ENCODE results near the gene TXNDC5.

The TXNDC5 gene

DNA sequence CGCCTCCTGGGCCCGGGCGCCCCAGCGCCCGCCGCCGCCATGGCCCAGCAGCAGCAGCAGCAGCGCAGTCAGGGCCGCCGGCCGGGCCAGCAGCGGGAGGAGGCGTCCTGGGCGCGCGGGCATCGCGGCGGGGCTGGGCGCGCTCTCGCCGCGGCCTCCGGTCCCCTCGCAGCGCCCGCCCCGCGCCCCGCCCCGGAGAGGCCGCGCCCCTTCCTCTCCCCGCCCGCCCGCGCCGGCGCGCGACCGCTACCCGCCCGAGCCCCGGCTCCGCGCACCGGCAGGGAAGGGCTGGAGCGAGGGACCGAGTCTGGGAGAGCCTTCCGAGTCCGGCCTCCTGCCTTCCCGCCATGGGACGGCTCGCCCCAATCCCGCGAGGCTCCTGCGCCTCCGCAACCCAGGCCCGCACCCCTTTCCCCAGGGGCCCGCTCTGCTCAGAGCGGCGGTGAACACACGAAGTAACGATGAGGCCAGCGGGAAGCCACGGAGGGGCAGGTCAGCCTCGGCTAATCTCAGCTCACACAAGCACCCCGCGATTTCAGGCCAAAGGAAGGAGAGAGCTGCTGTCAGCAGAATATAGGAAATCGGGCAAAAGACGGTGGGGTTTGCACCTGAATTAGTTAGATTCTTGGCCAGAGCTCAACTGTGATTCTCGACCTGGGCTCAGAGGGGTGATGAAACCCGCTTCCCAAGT lies at the start of gene TXNDC5:
TSS of gene TXNDC5 (minus strand) at position 135 of the 691 bp plus-strand sequence. CDS start at position 123, 12 bp downstream.
- FAIRE-seq (no peak), DNase-seq (ENCODE audit: insufficient read length, low spot score) (peak; percentile 75)

DNA sequence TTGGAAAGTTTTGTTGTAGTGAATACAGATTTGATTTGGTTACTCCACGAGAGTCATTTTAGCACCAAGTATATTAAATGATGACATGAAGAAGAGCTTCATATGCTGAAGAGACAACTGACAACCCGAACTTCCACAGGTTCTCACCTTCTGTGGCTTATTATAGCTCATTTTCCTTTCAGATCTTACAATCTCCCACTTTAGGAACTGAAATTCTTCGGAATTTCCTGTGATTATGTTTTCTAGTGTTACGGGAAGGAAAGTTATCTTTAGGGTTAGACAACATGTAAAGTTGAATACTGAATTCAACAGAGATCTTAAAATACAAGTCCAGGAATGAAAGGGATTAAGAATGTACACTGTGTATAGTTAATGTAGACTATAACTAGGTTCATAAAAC lies 49.6 kb upstream of the TXNDC5 start:
- FAIRE-seq (no peak), DNase-seq (ENCODE audit: insufficient read length, low spot score) (no peak)

DNA sequence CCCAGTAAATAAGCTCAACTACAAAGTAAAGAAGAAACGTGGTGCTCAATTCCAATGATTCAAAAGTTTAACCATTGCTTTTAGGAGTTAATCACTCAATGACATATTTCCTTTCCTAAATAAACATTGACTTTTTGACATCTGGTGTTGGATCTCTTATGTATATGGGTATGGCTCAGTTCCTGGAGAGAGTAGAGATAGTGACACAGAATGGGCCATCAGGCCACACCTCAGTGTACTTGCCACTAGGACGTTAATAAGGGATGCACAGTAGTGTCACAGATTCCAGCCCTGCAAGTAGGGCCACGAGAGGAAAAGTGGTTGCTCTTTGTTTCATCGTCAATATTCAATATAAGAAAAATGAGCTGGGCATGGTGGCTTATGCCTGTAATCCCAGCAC lies 48.9 kb upstream of the TXNDC5 start:
- FAIRE-seq, result no peak
- DNase-seq (ENCODE audit: insufficient read length, low spot score), result no peak

DNA sequence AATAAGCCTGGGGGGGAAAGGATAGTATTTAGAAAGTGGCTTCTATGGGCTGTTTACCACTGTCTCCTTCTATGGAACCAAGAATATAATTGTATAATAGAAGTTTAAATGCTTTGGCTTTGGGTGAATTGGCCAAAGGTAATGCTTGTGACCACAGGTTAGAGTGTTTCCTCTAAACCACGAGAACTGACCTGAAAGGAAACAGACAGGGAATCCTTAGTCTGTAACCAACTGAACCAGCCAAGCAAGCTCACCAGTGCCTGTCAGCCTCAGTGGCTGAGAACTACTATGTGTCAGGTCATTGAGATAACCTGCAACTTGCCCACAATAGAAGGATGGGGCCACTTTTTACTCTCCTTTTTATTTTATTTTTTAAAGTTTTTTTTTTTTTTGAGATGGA lies 47.9 kb upstream of the TXNDC5 start:
- FAIRE-seq, result no peak

DNA sequence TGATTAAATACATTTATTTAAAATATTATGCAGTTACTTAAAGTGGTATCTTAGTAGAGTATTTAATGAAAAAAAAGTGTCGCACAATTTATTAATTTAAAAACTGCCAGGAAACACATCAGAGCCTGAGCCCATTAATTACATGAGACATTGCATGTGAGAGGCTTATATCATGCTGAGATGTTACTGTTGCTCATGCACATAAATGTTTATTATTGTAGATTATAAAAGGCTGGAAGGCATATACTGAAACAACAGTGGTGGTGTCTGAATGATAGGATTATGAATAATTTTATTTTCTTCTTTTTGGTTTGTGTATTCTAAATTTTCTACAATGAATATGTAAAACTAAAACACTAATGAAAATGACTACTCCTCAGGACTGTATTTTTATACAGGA lies 45.7 kb upstream of the TXNDC5 start:
- DNase-seq (ENCODE audit: insufficient read length, low spot score) (no peak), FAIRE-seq (no peak)

More for the DNA sequence above, 47.9 kb upstream of the TXNDC5 start:
- no peak for DNase-seq (ENCODE audit: insufficient read length, low spot score)

DNA sequence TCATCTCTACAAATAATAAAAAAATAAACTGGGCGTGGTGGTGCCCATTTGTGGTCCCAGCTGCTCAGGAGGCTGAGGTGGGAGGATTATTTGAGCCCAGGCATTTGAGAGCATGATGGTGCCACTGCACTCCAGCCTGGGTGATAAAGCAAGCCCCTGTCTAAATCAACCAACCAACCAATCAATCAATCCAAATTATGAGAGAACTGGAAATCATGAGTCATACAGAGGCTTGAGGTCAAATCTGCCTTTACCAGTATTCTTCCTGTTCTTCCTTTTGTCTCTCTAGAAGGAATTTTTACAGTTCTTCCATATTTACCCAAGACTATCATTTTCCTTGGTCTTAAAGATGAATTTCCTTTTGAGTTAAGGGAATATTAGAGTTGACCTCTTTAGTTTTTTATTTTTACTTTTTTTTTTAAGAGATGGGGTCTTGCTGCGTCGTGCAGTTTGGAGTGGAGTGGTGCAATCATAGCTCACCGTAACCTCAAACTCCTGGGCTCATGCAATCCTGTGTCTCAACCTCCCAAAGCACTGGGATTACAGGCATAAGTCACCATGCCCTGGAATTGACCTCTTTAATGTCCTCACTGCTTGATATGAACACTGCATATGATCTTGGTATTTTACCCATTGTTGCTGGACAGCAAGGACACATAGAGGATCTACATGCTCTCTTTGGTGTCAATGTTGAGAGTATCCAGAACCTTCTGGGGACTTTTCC lies 44.1 kb upstream of the TXNDC5 start:
- peak; percentile 28 for FAIRE-seq
- DNase-seq (ENCODE audit: insufficient read length, low spot score), result no peak

DNA sequence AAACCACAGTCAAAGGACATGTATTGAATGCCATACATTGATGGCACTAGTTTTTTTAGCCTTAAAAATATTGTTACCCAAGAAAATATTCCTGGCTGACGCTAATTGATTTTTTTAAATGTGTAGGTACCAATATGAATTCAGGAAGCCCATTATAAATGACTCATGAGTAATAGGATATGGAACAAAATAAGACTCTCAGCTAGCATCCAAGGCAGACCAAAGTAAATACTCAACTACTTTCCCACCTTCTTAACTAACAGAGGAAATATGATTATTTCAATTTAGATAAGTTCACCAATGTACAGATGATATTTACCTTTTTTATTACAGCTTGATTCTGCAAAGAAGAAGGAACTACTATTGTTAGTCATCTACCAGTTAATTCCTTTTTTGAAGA lies 43.2 kb upstream of the TXNDC5 start:
- no peak for DNase-seq (ENCODE audit: insufficient read length, low spot score)
- no peak for FAIRE-seq

DNA sequence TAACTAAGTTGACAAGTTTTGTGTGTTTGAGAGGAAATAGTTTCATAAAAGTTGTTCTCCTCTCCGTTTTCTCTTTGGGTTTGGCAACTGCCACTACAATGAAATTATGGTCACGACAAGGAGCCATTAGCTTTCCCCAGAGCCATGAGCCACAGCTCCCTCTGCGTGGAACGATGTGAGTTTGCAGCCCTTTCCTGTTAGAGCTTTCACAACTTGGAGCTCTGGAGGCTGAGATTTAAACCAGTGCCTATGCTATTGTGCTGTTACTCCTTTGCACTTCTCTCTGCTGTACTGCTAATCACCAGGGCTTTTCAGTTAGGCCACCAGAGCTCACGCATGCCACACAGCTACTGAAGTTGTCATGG lies 29.3 kb upstream of the TXNDC5 start:
- DNase-seq (ENCODE audit: insufficient read length, low spot score) (no peak), FAIRE-seq (no peak)

DNA sequence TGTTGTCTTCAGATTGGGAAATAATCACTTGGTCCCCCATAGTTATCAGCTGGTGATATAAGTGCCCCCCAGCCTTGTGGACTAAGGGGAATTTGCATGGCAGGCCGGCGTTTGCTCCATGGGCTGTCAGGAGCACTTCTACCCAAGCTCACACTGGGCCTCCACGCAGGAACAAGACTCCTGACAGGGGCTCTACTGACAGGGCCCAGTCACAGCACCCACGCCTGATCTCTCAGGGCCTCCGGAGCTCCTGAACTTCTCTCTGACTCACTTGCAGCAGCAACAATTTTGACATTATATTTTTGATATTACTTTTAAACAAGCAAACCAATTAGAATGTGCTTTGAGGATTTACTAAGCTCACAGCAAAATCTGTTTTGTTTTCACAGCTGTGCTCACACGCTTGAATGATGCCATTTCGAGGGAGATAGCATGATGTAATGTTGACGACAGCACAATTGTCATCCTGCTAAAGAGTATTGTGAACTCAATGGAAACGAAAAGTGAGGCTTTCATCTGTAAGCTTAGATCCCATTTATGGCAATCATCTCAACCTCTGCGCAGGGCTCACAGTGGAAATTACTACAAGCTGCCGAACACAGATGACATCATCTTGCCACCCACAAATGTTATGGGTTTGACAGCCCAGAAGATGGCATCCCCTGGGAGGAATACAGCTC lies 28.7 kb upstream of the TXNDC5 start:
- FAIRE-seq, result no peak
- no peak for DNase-seq (ENCODE audit: insufficient read length, low spot score)

DNA sequence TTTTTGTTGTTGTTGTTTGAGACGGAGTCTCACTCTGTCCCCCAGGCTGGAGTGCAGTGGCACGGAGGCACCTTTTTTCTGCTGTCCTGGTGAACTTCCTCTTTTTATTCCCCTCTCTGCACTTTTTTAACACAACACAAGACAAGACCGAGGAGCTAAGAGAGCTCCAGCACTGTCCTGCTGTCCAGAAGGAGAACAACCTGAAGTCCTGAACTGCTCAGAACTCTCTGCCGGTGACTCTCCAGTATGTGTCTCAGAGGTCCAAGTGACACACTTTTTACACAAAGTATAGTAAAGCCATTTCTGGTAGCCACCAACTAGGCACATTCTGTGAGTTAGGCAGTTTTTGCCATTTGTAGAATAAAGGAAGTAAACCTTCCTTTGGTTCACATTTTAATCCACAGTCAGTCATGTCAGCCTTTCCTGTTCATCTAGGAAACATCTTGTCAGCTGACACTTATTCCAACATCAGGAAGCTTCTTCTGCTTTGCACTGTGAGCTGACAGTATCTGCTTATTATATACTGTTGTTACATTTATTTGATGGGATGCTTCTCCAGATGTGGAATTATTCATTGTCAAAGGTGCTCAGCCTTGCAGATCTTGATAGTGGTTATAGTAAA lies 28.1 kb upstream of the TXNDC5 start:
- no peak for FAIRE-seq

DNA sequence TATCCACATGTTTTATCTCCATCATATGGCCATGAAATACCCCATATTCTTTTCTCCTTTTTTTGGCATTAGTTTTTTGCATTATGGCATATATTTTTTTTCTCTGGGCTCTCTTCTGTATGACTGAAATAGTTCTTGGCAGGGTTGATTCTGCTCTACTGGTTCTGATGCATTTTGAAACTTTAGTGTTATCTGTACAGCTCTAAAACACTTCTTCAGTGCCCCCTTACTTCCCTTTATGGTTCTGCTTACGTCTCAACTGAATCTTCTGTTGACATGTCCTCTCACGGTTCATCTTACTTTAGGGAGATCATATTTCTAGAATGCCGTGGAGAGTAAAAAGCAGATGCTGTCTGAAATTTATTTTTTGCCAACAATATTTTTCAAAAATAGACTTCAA lies 23.2 kb upstream of the TXNDC5 start:
- DNase-seq (ENCODE audit: insufficient read length, low spot score), result no peak

More for the DNA sequence above, 28.1 kb upstream of the TXNDC5 start:
- DNase-seq (ENCODE audit: insufficient read length, low spot score), result no peak

DNA sequence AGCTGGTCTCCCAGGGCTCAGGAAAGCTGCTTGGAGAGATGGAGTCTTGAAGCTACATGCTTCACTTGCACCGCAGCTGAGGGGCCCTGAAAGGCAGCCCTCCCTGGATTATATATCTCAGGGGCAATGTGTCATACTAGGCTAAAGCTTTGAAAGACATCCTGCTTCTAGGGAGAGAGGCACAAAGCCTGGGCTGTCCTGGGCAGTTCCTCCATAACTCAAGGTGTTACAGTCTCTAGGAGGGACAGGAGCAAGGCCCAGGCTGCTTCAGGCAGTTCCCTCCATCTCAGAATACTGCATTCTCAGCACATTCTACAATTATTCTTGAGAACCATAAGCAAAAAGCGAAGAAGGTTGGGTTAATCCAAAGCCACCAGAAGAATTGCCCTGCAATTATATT lies 22.0 kb upstream of the TXNDC5 start:
- DNase-seq (ENCODE audit: insufficient read length, low spot score) (no peak), FAIRE-seq (no peak)

More for the DNA sequence above, 23.2 kb upstream of the TXNDC5 start:
- FAIRE-seq, result no peak

DNA sequence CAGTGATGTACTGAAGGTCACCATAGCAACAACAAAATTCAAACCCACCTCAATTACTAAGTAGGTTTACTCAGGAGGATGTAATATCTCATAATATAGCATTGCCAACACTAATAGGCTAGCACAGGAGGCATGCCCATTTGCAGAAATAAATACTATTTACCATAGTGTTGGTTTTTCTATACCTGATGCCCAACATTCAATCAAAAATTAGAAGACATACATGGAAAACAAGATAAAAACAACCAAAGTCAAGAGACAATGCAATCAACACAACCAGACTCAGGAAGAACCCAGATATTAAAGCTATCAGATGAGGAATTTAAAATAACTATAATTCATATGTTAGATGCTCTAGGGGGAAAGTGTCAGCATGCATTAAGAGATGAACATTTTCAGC lies 14.3 kb upstream of the TXNDC5 start:
- FAIRE-seq, result no peak
- DNase-seq (ENCODE audit: insufficient read length, low spot score), result no peak

DNA sequence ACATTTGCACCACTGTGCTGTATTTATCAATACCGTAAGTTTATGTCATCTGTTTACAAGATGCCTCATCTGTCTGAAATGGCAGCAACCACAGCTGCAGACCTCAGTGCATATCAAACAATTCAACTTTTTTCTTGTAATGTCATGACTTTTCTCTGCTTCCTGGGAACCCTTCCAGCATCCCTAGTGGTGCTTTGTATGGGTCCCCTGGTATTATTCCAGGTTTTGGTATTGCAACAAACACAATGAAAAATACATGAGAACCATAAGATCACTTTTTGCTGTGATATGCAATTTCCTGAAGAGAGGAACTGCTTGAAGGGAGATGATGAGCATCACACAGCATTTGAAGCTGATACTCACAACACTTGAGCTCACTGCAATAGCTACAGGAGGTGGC lies 12.0 kb upstream of the TXNDC5 start:
- FAIRE-seq (no peak), DNase-seq (ENCODE audit: insufficient read length, low spot score) (no peak)

DNA sequence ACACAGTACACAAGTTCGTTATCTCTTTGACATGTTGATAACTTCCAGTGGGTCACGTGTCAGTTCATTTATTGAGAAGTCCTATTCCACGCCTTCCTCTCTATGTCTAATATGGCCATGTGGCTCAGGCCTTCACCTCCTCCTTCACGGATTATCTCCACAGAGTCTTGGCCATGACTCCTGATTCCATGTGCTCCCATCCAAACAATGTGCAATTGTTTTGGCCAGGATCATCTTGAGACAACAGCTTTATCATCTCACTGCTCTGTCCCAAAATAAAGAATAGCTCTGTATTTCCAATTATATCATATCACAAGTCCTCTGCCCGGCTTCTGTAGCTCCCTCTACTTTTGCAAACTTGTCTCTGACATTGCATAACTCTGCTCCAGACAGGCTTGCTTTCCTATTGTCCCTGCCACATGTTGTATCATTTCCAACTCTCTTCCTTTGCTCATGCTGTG lies 11.1 kb upstream of the TXNDC5 start:
- FAIRE-seq, result no peak

DNA sequence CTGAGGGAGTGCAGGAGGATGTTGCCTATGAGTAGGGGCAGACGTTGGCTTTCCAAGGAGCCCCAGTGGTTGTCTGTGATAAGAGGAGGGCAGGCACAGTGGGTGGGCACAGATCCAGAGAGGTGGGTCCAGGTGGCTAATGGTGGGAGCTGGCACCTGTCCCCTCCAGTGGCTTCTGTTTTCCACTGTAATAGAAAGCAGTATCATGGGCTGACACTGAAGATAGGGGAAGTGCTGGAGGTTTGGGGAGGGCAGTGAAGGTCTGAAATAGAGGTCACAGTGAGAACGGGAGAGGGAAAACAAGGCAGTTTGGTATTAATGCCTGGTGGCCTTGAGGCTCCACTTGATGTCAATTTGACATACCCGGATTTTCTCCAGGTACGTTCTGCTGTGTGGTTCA lies 10.5 kb upstream of the TXNDC5 start:
- FAIRE-seq (no peak), DNase-seq (ENCODE audit: insufficient read length, low spot score) (no peak)

More for the DNA sequence above, 11.1 kb upstream of the TXNDC5 start:
- no peak for DNase-seq (ENCODE audit: insufficient read length, low spot score)

DNA sequence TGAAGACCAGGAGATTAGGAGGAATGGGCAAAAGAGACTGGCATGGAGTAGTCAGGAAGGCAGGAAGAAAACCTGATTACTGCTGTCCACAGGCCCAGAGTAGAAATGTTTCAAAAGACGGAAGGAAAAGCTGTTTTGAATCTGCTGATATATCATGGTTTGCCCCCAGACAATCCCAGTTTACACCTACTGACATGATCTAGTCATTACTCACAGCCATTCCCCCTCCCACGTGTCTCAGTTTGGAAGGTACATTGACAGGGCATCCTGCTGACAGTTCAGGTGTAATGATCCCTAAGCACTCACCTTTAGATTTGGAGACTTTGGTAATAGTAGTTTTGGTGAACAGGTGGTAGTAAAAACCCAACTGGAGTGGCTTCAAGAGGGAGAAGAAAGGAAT lies 9.8 kb upstream of the TXNDC5 start:
- DNase-seq (ENCODE audit: insufficient read length, low spot score) (no peak), FAIRE-seq (no peak)

DNA sequence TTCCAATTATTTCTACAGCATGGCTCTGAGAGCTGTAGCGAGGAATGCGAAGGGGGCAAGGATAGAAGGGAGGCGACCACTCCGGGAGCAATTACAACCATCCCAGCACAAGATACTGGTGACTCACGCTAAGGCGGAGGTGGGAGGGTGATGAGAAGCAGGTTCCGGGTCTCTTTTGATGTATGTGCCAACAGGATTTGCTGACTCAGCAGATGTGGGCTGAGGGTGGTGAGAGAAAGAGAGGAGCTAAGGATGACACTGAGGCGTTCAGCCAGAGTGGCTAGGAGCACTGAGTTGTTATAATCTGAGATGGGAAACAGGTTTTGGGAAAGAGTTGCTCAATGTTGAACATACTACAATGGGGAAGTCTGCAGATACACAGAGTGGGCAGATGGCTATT lies 9.3 kb upstream of the TXNDC5 start:
- FAIRE-seq (no peak), DNase-seq (ENCODE audit: insufficient read length, low spot score) (peak; percentile 26)

DNA sequence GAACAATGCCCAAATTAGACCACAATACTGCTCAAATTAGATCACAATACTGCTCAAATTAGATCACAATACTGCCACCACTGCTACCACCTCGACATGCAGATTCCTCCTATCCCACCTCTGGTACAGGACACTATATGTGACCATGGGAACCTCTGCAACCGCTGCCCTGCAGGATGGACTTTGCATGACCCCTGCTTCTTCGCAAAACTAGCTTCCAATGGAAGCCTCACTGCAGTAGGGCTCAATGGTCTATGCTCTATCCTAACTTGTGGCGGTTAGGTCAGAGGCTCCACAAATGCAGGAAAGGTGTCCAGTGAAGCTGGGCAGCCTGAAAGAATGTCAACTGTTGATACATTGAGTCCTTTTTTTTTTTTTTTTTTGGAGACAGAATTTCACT lies 7.8 kb upstream of the TXNDC5 start:
- no peak for FAIRE-seq

DNA sequence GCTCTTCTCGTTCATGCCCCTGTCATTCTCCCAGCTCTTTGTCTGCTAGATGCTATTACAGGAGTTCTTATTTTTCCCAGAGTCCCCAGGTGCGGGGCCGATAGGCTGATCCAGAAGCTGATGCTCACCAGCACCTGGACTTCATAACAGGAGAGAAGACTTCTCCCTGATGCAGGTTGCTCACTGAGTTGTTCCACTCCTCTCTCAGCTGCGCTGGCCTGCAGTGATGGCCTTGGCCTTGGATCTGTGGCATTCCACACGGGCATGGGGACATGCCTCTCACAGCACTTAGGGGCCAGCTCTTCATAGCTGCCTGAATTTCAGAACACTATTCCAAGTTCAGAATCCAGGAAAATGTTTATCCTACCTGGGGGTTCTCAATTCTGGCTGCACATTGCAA lies 7.1 kb upstream of the TXNDC5 start:
- FAIRE-seq, result no peak
- DNase-seq (ENCODE audit: insufficient read length, low spot score), result no peak

More for the DNA sequence above, 7.8 kb upstream of the TXNDC5 start:
- no peak for DNase-seq (ENCODE audit: insufficient read length, low spot score)

DNA sequence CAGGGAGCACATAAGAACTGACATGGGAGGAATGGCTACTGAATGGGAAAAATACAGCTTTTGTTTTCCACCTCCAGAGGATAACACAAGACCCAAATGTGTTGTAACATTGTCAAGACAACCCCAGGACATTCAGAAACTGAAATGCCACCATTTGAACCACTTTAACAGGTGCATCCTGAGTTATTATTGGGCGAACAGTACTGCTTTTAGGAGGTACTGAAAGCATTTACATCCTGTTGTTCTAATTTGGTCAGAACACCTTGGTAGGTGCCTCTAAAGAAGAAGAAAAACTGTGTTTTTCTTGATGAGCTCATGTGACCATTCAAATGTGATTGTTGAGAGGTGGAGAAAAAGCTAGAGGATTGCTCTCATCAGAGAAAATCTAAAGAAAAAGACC lies 6.4 kb upstream of the TXNDC5 start:
- FAIRE-seq (no peak), DNase-seq (ENCODE audit: insufficient read length, low spot score) (no peak)
